ENCODE results near the gene CNTNAP5. TPM values are rescaled to one million over a fixed set of nuclear protein-coding genes. Genes with fewer than 3 reads are reported as not detected.

The CNTNAP5 gene
- total and polyA plus RNA-seq, 2 donors from 2014 or later = 0.50 TPM; not detected in 1

- intact Hi-C loops (cut with DNase I) = no loop called here
- no peaks in the 10 kb centered on the region for H3K27me3 ChIP-seq (ENCODE audit: control insufficient read depth, insufficient read depth, low read length)
- H3K9me3 ChIP-seq (ENCODE audit: control insufficient read depth in 2 of 3, insufficient read depth in 1 of 3, low read length in 3 of 3) = no peaks in the 10 kb centered on the region
- no peak for TF ChIP-seq CTCF (IDR thresholded peaks at IDR 0.05; ENCODE audit: borderline replicate concordance, extremely low read depth, insufficient read depth)
- no peak overlapping the region for H3K27ac ChIP-seq (ENCODE audit: low read depth in 2 of 2, low read length in 2 of 2)
- H3K36me3 ChIP-seq (ENCODE audit: control insufficient read depth in 2 of 3, insufficient read depth in 3 of 3, low read length in 3 of 3) = no peaks in the 10 kb centered on the region
- no peak for FAIRE-seq
- H3K4me3 ChIP-seq (ENCODE audit: low read length in 3 of 3) = no peak overlapping the region
- no peak for DNase-seq
- H3K4me1 ChIP-seq (ENCODE audit: control insufficient read depth in 2 of 3, insufficient read depth in 2 of 3, low read depth in 1 of 3, low read length in 3 of 3) = no peaks in the 10 kb centered on the region
- H3K9ac ChIP-seq (ENCODE audit: low read length in 3 of 3) = no peak overlapping the region
These were observed 401.5 kb downstream of the CNTNAP5 start for GRCh38 chr2:124426625-124427024.

GRCh38 chr2:124437811-124438210, 412.7 kb downstream of the CNTNAP5 start:
- no peak overlapping the region for H3K27ac ChIP-seq (ENCODE audit: low read depth in 2 of 2, low read length in 2 of 2)
- FAIRE-seq = no peak
- TF ChIP-seq CTCF (IDR thresholded peaks at IDR 0.05; ENCODE audit: borderline replicate concordance, extremely low read depth, insufficient read depth) = no peak

GRCh38 chr2:124450481-124450880, 425.4 kb downstream of the CNTNAP5 start:
- FAIRE-seq = no peak
- intact Hi-C loops (cut with DNase I) = no loop called here
- no peaks in the 10 kb centered on the region for H3K9me3 ChIP-seq (ENCODE audit: control insufficient read depth in 2 of 3, insufficient read depth in 1 of 3, low read length in 3 of 3)

More at GRCh38 chr2:124437811-124438210, 412.7 kb downstream of the CNTNAP5 start:
- Histone ChIP-seq H3K4me3 (ENCODE audit: low read length in 3 of 3) (no peak overlapping the region), H3K27me3 (ENCODE audit: control insufficient read depth, insufficient read depth, low read length) (no peaks in the 10 kb centered on the region), H3K4me1 (ENCODE audit: control insufficient read depth in 2 of 3, insufficient read depth in 2 of 3, low read depth in 1 of 3, low read length in 3 of 3) (no peaks in the 10 kb centered on the region), H3K36me3 (ENCODE audit: control insufficient read depth in 2 of 3, insufficient read depth in 3 of 3, low read length in 3 of 3) (no peaks in the 10 kb centered on the region), H3K9ac (ENCODE audit: low read length in 3 of 3) (no peak overlapping the region), H3K9me3 (ENCODE audit: control insufficient read depth in 2 of 3, insufficient read depth in 1 of 3, low read length in 3 of 3) (no peaks in the 10 kb centered on the region)
- DNase-seq = peak in 3 of 5 donors; percentile 32 to 69 (median 53)
- intact Hi-C loops (cut with DNase I) = no loop called here

More at GRCh38 chr2:124450481-124450880, 425.4 kb downstream of the CNTNAP5 start:
- Histone ChIP-seq H3K4me3 (ENCODE audit: low read length in 3 of 3) (no peak overlapping the region), H3K27me3 (ENCODE audit: control insufficient read depth, insufficient read depth, low read length) (no peaks in the 10 kb centered on the region), H3K27ac (ENCODE audit: low read depth in 2 of 2, low read length in 2 of 2) (no peak overlapping the region), H3K4me1 (ENCODE audit: control insufficient read depth in 2 of 3, insufficient read depth in 2 of 3, low read depth in 1 of 3, low read length in 3 of 3) (no peaks in the 10 kb centered on the region), H3K9ac (ENCODE audit: low read length in 3 of 3) (no peak overlapping the region), H3K36me3 (ENCODE audit: control insufficient read depth in 2 of 3, insufficient read depth in 3 of 3, low read length in 3 of 3) (no peaks in the 10 kb centered on the region)
- no peak for TF ChIP-seq CTCF (IDR thresholded peaks at IDR 0.05; ENCODE audit: borderline replicate concordance, extremely low read depth, insufficient read depth)
- DNase-seq = peak in 2 of 5 donors; percentile 8 to 13
